Epidermal melanocyte (primary cell): ENCODE measurements around the gene WNK1.
"Not testable (repeated sequence)": the region's sequence is repeated elsewhere in the genome, so short reads cannot be mapped to it uniquely, and the experiment has no call there.

Experiments
- DNase-seq: peaks from one replicate; pipeline ENCODE4 v3.0.0; 2011; ENCODE audit warnings: low spot score; ENCODE audit not compliant: insufficient read length

WNK1 gene

GRCh38 chr12:817456-817855 lies 65.1 kb downstream of the WNK1 start:
- not testable (repeated sequence) for DNase-seq

GRCh38 chr12:817941-818600 lies 65.7 kb downstream of the WNK1 start:
- no peak for DNase-seq

GRCh38 chr12:818733-819132 lies 66.4 kb downstream of the WNK1 start:
- no peak for DNase-seq

GRCh38 chr12:820336-820735 lies 68.0 kb downstream of the WNK1 start:
- DNase-seq, result no peak

- DNase-seq, result no peak
These were observed 70.8 kb downstream of the WNK1 start for GRCh38 chr12:823028-823698.

- DNase-seq, result no peak
These were observed 74.0 kb downstream of the WNK1 start for GRCh38 chr12:826331-826730.

GRCh38 chr12:828726-829395 lies 76.5 kb downstream of the WNK1 start:
- no peak for DNase-seq

GRCh38 chr12:830111-830867 lies 77.9 kb downstream of the WNK1 start:
- DNase-seq, result no peak

- DNase-seq, result no peak
These were observed 83.6 kb downstream of the WNK1 start for GRCh38 chr12:835754-836518.

- no peak for DNase-seq
These were observed 84.6 kb downstream of the WNK1 start for GRCh38 chr12:836952-837351.

- DNase-seq, result no peak
These were observed 85.2 kb downstream of the WNK1 start for GRCh38 chr12:837548-837947.

GRCh38 chr12:843609-844008 lies 91.2 kb downstream of the WNK1 start:
- DNase-seq, result no peak

GRCh38 chr12:846421-846820 lies 94.0 kb downstream of the WNK1 start:
- no peak for DNase-seq

- no peak for DNase-seq
These were observed 95.9 kb downstream of the WNK1 start for GRCh38 chr12:848173-848865.

- no peak for DNase-seq
These were observed 96.6 kb downstream of the WNK1 start for GRCh38 chr12:848882-849527.

- not testable (repeated sequence) for DNase-seq
These were observed 97.5 kb downstream of the WNK1 start for GRCh38 chr12:849733-850437.

GRCh38 chr12:851343-851742 lies 99.0 kb downstream of the WNK1 start:
- DNase-seq, result no peak

- DNase-seq, result no peak
These were observed 99.5 kb downstream of the WNK1 start for GRCh38 chr12:851913-852312.

GRCh38 chr12:852864-853263 lies 100.5 kb downstream of the WNK1 start:
- DNase-seq, result no peak
